Measurements from ENCODE around the gene SIX3. TPM values are rescaled to one million over a fixed set of nuclear protein-coding genes. Genes with fewer than 3 reads are reported as not detected.

SIX3 gene
- total RNA-seq, 1 donor: not detected

DNA sequence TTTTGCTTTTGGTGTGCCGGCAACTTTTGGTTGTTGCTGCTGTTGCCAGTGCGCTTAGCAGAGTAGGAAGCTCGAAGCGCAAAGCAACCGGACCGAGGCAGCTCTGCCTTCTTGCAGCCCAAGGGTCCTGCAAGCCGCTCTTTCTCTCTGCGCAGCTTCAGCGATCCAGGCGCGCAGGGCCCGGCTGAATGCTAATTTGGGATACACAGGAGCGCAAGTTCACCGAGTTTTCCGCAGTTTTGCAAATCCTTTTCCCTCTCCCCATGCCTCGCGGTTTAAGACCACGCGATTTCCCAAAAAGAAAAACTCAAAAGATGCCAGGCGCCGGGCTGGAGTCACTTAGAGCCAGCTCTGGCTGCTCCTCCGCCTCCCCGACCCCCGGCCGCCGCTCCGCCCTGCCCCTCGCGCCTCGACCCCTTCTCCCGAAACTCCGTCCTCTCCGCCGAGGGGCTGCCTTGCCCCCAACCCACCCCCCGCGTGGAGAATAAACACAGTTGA lies 13.5 kb upstream of the SIX3 start:
- no peaks in the 10 kb centered on the region for H3K9me3 ChIP-seq (ENCODE audit: low read depth, low read length)
- H3K4me3 ChIP-seq (ENCODE audit: low read length): no peak overlapping the region
- peaks cover 4% of the 10 kb centered on the region for H3K4me1 ChIP-seq (ENCODE audit: insufficient read depth, low read length)
- peaks cover 96% of the 10 kb centered on the region for H3K27me3 ChIP-seq (ENCODE audit: insufficient read depth, low read length)

DNA sequence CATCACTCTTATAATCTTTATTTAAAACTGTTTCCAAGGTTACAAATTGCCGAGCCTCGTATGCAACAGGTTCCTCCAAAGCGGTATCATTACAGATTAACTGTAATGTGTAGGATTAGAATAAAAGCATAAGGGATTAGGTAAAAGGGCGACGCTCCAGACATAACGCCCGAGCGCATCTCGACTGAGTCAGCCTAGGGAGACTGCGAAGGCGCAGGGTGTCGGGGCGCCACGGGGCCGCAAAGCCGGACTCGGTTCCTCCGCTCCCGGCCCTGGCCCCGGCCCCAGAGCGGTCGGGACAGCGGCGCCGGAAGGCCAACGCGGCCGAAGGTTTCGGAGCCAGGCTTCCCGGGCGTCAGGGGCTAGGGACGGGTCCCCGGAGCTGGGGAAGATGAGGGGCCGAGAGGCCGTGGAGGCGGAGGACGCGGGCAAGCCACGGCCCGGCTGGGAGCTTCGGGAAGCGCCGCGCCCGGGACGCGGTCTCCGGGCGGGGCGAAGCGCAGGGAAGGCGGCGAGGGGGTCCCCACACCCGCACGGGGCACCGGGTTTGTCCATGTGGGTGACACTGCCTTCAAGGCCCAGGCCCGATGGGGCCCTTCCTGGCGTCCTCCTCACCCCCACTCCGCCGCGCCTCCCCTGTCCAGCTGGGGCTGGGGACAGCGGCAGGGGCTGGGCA lies 12.9 kb upstream of the SIX3 start:
- Histone ChIP-seq H3K4me3 (ENCODE audit: low read length) (no peak overlapping the region), H3K4me1 (ENCODE audit: insufficient read depth, low read length) (peaks cover 4% of the 10 kb centered on the region), H3K9me3 (ENCODE audit: low read depth, low read length) (no peaks in the 10 kb centered on the region), H3K27me3 (ENCODE audit: insufficient read depth, low read length) (peaks cover 96% of the 10 kb centered on the region)

DNA sequence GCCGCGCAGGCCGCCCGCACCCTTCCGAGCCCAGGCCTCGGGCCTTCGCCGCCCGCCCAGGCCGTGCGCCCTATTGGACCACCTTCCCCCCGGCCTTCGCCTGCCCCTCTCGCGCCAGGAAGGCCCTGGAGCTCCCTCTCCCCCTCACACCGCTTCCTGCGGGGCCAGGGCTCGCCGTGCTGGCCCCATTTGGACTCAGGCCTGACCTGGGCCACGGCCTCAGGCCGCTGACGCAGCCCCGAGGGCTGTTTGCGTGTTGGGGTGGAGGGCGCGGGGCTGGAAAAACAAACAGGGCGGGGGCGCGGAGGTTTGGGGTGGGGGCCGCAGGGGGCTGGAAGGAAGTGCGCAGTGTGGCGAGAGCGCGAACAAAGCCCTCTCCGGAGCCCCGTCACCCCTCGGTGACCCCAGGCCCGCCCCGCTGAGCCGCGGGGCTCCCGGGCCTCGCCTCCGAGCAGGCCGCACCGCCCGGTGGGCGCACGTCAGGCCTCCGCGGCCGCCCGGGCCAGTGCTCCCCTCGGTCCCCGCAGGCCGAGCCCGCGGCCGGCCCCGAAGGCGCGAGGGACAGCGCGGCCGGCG lies 12.3 kb upstream of the SIX3 start:
- peaks cover 4% of the 10 kb centered on the region for H3K4me1 ChIP-seq (ENCODE audit: insufficient read depth, low read length)
- peaks cover 95% of the 10 kb centered on the region for H3K27me3 ChIP-seq (ENCODE audit: insufficient read depth, low read length)
- H3K9me3 ChIP-seq (ENCODE audit: low read depth, low read length): no peaks in the 10 kb centered on the region
- H3K4me3 ChIP-seq (ENCODE audit: low read length): no peak overlapping the region

DNA sequence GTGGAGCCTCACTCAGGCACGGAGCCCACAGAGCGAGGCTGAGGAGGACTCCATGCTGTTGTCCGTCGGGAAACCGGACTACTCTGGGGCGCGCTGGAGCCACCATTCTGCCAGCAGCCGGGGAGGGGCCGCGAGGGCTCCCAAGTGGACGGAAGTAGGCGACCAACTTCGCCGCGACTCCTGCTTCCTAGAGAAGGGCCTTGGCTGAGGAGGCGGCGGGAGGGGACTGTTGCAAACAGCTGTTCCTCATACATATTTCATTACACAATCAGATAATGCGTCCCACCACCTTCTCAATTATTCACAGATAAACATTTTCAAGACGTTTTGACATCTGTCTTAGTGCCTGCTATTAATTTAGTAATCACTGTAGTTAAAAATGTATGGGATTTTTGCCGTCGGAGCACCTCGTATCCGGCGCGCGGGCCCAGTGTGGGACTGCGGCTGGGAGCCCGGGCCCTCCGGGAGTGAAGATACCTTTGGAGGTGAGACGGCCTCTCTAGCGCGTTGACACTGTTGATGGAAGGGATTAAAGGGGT lies 11.7 kb upstream of the SIX3 start:
- no peak overlapping the region for H3K4me3 ChIP-seq (ENCODE audit: low read length)
- H3K4me1 ChIP-seq (ENCODE audit: insufficient read depth, low read length): peaks cover 4% of the 10 kb centered on the region
- H3K9me3 ChIP-seq (ENCODE audit: low read depth, low read length): no peaks in the 10 kb centered on the region
- H3K27me3 ChIP-seq (ENCODE audit: insufficient read depth, low read length): peaks cover 89% of the 10 kb centered on the region

DNA sequence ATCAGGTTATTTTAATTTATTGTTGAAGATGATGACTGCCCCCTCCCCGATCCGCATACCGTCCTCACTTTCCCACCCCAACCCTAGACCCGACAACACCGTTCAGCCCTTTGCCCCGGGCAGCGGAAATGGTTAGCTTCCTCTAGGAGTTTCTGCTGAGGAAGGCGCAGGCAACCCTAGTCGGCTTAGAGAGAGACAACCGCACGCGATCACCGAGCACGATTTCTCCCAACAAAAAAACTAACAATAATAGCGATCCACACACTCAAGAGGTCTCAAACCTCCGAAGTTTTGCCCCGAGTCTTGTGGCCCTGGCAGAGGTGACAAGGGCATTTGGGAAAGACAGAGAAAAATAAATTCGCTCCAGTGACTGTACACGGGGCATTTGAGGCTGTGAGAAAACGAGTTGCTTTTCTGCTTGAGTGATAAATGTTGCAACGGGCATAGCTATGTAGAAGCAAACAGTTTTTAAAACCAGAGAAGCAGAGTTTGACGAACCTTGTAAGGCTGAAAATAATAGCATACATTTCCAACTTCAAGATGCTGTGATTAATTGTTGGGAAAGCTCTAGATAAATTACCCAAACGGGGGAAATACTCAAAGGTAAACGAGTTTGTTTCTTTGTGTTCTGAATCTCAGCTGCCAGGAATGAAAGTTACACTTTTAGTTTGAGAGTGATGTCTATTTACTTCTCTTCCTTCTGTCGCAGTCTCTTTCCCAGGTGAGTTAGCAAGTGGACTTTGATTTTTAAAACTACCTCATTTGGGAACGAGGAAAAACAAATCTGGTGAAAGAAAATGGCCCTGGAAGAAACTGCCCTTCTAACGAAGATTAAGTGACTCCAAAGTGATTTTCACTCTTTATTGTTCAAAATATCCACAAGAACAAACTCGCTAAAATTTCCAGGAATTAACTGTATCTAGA lies 11.0 kb upstream of the SIX3 start:
- no peaks in the 10 kb centered on the region for H3K9me3 ChIP-seq (ENCODE audit: low read depth, low read length)
- H3K4me3 ChIP-seq (ENCODE audit: low read length): no peak overlapping the region
- peaks cover 4% of the 10 kb centered on the region for H3K4me1 ChIP-seq (ENCODE audit: insufficient read depth, low read length)
- H3K27me3 ChIP-seq (ENCODE audit: insufficient read depth, low read length): peaks cover 87% of the 10 kb centered on the region

DNA sequence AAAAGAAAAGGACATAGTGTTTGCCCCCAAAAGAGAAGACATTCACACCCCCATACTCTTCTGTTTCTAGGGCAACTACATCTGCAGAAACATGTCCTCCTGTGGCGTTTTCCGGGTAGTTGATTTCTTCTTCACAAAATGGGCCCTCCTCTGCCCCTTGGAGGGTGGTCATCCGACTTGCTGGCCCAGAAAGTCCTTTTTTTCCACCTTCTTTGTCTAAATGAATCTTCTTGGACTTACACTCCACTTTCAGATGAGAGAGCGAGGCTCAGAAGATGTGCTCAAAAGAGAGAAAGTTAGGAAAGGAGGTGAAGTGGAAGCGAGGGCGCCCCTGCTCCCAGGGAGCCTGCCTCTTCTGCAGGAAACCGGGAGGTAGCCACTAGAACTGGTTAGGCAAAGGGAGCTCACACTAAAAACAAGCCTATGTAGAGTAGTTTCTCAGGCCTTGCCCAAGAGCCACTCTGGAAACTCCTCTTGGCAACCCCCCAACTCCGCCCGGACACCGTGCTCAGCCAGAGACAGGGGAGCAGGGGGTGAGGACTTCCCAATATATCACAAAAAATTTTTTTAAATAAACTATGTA lies 10.2 kb upstream of the SIX3 start:
- Histone ChIP-seq H3K9me3 (ENCODE audit: low read depth, low read length) (no peaks in the 10 kb centered on the region), H3K4me1 (ENCODE audit: insufficient read depth, low read length) (peaks cover 4% of the 10 kb centered on the region), H3K4me3 (ENCODE audit: low read length) (no peak overlapping the region), H3K27me3 (ENCODE audit: insufficient read depth, low read length) (peaks cover 85% of the 10 kb centered on the region)

DNA sequence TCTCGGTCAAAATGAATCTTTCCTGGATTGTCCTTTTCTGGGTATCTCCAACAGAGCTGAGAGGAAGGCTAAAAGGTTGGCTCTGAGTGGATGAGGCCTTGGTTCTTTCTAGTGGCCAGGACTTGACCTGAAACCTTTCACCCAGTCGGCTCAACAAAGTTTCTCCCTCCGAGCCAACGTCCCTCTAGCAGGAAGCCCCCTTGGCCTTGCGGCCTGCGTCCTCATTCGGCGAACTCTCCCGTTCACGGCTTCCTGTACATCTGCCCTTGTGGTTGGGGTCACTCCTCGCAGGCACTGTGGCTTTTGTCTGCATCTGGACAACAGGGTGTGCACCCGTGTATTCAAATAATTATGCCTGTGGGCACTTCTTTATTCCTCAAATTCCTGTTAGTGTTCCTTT lies 9.4 kb upstream of the SIX3 start:
- peaks cover 4% of the 10 kb centered on the region for H3K4me1 ChIP-seq (ENCODE audit: insufficient read depth, low read length)
- H3K27me3 ChIP-seq (ENCODE audit: insufficient read depth, low read length): peaks cover 85% of the 10 kb centered on the region
- no peaks in the 10 kb centered on the region for H3K9me3 ChIP-seq (ENCODE audit: low read depth, low read length)

DNA sequence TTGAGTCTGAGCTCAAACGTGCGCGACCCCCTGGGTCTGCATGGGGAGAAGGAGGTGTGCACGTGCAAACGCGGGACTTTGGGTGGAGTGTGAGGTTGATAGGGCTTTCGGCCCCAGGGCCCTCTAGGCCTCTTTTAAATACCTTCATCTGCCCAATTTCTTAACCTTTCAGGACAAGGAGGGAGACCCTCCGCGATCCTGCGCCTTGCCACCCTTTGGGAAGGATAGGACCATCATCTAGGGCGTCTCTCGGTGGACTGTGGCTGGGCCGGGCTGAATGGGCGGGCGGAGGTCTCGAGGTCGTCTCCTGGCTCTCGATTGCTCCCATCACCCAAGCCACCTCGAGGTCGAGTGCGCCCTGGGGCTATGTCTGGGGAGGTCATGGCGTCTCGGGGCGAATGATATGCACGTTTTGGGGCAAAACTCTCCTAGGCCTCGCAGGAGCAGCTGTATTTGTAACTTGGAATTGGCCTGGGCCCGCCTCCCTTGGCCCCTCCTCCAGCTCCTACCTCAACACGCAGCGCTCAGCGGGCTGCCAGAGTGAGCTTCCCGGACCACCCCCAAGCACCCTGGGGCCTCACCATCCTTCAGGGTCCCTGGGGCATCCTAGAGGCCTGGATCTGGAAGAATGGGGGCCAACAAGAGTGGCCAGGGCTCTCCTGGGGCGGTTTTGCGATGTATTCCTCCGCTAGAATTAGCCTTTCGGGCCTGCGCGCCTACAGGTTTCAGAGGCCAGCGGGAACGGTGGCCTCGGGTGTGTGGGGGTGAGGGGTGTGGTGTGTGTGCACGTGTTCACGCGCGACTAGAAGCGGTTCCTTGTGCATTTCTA lies 8.7 kb upstream of the SIX3 start:
- Histone ChIP-seq H3K9me3 (ENCODE audit: low read depth, low read length) (no peaks in the 10 kb centered on the region), H3K4me1 (ENCODE audit: insufficient read depth, low read length) (peaks cover 4% of the 10 kb centered on the region), H3K4me3 (ENCODE audit: low read length) (no peak overlapping the region), H3K27me3 (ENCODE audit: insufficient read depth, low read length) (peaks cover 84% of the 10 kb centered on the region)

More for the DNA sequence above, 9.4 kb upstream of the SIX3 start:
- no peak overlapping the region for H3K4me3 ChIP-seq (ENCODE audit: low read length)

DNA sequence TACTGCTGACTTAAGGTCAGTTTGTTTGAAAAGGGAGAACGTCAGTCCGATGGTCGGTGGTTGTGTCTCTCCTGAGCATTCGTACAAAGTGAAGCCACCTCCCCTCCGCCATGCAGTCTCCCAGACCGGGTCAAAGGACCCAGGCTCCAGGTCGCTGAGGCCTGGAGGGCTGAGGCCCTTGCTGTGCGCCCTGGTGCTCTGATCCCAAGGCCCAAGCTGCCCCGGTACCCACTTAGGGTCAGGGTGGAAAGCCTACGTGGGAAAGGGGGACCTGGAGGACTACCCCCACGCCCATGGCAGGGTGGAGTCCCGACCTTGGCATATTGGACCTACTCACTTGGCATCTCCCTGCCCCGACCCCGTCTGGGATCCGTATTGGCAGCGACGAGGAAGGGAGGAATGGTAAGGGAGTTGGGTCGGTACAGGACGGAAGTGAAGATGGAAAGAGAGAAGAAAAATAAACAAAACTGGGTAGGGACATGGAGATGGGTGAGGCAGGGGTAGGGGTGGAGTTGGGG lies 8.0 kb upstream of the SIX3 start:
- H3K4me3 ChIP-seq (ENCODE audit: low read length): no peak overlapping the region
- H3K4me1 ChIP-seq (ENCODE audit: insufficient read depth, low read length): peaks cover 6% of the 10 kb centered on the region
- peaks cover 84% of the 10 kb centered on the region for H3K27me3 ChIP-seq (ENCODE audit: insufficient read depth, low read length)
- H3K9me3 ChIP-seq (ENCODE audit: low read depth, low read length): no peaks in the 10 kb centered on the region

DNA sequence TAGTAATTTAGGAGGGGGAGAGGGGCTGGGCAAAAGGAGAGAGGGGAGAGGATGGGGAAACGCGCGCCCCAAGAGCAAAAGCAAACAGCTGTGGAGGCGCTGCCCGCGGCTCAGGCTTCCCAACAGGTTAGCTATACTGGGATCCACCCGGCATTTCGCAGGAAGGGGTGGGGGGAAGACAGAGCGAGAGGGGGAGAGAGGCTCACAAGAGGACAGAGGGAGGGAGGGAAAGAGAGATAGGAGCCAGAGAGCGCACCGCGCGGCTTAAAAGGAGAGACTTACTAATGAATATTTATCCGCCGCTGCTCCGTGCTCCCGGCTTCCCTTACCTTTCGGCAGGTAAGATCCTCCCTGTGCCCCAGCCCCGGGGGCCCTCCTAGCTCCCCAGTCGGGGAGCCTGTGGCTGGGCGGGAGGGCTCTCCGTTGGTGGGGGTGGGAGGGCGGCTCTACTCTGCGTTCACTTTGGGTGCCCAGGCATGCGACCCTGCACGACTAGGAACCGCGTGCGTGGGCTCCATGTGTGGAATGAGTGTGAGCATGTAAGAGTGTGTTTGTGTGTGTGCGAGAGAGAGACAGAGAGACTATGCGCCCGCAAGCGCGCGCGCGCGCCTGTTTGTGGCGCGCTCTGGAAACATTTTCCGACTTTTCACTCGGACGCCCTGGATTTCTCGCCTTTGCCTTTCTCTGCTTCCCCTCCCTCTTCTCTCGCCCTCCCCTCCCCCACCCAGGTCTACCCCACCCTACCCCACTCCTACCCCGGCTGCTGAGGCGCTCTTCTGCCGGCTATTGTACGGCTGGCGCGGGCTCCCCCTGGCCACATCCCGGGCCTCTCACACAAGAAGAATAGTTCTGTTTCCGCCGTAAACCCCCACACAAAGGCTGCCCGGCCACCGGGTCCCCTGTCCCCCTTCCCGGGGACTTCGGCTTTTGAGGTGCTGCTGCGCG lies 7.2 kb upstream of the SIX3 start:
- Histone ChIP-seq H3K27me3 (ENCODE audit: insufficient read depth, low read length) (peaks cover 82% of the 10 kb centered on the region), H3K9me3 (ENCODE audit: low read depth, low read length) (no peaks in the 10 kb centered on the region)

DNA sequence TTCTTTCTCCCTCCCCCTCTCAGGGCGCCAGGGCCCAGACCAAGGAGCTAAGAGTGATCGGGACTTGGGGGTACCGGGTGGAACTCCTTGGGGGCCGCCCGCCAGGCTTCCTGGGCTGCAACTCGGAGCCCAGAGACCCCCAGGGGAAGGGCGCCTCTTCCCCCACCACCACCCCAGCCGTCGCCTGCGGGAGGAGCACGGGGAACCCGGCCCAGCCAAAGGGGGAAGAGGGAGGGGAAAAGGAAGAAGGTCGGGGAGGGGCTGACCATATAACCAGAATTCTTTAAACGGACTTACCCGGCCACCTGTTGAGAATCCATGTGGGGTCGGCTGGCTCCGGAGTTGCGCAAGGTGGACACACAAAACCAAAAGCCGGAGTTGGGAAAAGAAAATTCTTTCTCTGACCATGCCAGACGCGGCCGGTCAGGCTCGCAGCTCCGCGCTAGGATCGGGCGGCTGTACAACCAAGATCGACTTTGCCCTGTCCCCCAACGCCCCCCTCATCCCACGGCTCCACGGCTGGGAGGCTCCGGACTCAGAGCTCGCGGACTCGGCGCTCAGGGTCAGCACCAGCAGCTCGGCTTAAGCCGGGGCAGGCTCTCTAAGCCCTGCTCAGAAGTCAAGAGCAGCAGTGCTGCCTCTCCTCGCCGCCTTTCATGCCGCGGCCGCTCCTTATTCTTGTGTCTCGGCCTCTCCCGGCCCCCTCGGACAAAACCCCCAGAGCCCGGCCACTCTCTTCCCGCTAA lies 6.3 kb upstream of the SIX3 start:
- Histone ChIP-seq H3K4me3 (ENCODE audit: low read length) (no peak overlapping the region), H3K9me3 (ENCODE audit: low read depth, low read length) (no peaks in the 10 kb centered on the region)

More for the DNA sequence above, 7.2 kb upstream of the SIX3 start:
- no peak overlapping the region for H3K4me3 ChIP-seq (ENCODE audit: low read length)
- H3K4me1 ChIP-seq (ENCODE audit: insufficient read depth, low read length): peaks cover 11% of the 10 kb centered on the region

DNA sequence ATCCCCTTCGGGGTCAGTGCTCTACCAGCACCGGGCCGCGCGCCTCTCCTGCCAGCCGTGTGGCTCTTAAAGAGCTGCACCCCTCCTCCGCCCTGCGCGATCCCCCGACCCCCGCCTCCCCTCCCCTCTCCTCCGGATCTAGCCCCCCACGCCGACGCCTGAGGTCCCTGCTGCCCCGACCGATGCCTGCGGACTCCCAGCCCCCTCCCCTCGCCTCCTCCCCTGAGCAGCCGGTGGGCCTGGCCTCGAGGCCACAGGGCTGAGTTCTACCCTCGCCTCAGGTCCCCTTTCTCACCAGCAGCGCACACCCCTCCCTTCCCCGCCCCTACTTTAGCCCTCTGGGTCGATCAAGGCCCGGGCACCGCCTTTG lies 5.8 kb upstream of the SIX3 start:
- Histone ChIP-seq H3K4me3 (ENCODE audit: low read length) (no peak overlapping the region), H3K4me1 (ENCODE audit: insufficient read depth, low read length) (peaks cover 7% of the 10 kb centered on the region), H3K9me3 (ENCODE audit: low read depth, low read length) (no peaks in the 10 kb centered on the region), H3K27me3 (ENCODE audit: insufficient read depth, low read length) (peaks cover 85% of the 10 kb centered on the region)

More for the DNA sequence above, 6.3 kb upstream of the SIX3 start:
- Histone ChIP-seq H3K27me3 (ENCODE audit: insufficient read depth, low read length) (peaks cover 85% of the 10 kb centered on the region), H3K4me1 (ENCODE audit: insufficient read depth, low read length) (peaks cover 10% of the 10 kb centered on the region)
